ENCODE data around the gene SMOC2.

DNA sequence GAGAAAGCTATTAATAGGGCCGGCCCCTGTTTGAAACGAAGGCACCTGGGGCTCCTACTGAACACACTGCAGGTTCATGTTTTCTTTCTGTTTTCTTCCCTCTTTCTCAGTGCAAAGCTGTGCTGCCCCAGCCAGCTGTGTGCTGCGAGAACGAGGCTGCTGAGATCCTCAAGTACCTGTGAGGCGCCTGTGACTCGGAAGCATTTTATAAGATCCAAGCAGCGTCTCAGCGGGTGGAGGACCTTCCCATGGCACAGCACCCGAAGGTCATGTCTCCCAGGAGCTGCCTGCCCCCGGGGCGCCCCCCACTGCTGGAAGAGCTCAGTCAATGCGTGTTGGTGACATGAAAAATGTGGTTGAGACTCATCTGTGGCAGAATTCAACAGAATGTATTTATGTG lies 66.3 kb downstream of the SMOC2 start:
- TF ChIP-seq, protein P1, sequence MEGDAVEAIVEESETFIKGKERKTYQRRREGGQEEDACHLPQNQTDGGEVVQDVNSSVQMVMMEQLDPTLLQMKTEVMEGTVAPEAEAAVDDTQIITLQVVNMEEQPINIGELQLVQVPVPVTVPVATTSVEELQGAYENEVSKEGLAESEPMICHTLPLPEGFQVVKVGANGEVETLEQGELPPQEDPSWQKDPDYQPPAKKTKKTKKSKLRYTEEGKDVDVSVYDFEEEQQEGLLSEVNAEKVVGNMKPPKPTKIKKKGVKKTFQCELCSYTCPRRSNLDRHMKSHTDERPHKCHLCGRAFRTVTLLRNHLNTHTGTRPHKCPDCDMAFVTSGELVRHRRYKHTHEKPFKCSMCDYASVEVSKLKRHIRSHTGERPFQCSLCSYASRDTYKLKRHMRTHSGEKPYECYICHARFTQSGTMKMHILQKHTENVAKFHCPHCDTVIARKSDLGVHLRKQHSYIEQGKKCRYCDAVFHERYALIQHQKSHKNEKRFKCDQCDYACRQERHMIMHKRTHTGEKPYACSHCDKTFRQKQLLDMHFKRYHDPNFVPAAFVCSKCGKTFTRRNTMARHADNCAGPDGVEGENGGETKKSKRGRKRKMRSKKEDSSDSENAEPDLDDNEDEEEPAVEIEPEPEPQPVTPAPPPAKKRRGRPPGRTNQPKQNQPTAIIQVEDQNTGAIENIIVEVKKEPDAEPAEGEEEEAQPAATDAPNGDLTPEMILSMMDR (IDR thresholded peaks at IDR 0.05) = no peak
- TF ChIP-seq POLR2AphosphoS5 (IDR thresholded peaks at IDR 0.05) (no peak), POLR2A (IDR thresholded peaks at IDR 0.05) (no peak)
